Measurements from ENCODE around the gene M1AP.

GRCh38 chr2:74516650-74517049, 131.5 kb downstream of the M1AP start:
- TF ChIP-seq EZH2 (optimal IDR thresholded peaks at IDR 0.05; ENCODE audit: low read depth, low read length) (no peak), EZH2phosphoT487 (IDR thresholded peaks at IDR 0.05; ENCODE audit: low read length) (no peak), CTCF (IDR thresholded peaks at IDR 0.05; ENCODE audit: low read length) (no peak)

All from MM.1S (cell line).